Upper lobe of left lung (tissue), 4 donors: Measurements from ENCODE around the gene PDXP.

ENCODE experiments used
- POLR2A ChIP-seq, 4 donors: fragments of 450-650 bp; IDR thresholded peaks; one replicate each; pipeline ENCODE4 v1.5.1; 2016 to 2017; ENCODE audit warnings: antibody characterized with exemption in 4 of 4, mild to moderate bottlenecking in 2 of 4
- TF ChIP-seq, protein P1 (sequence below), 6 experiments: fragments of 450-650 bp in 4 of 6; fragments of 200-600 bp in 2 of 6; sonication (generic) in 2 of 6; IDR thresholded peaks; one replicate each; pipeline ENCODE4 v1.5.1; 2016 to 2019; ENCODE audit warnings: antibody characterized with exemption in 6 of 6

GRCh38 chr22:37641561-37641949 lies 17.0 kb upstream of the PDXP start:
- TF ChIP-seq POLR2A (IDR thresholded peaks at IDR 0.05): no peak
- TF ChIP-seq, protein P1, sequence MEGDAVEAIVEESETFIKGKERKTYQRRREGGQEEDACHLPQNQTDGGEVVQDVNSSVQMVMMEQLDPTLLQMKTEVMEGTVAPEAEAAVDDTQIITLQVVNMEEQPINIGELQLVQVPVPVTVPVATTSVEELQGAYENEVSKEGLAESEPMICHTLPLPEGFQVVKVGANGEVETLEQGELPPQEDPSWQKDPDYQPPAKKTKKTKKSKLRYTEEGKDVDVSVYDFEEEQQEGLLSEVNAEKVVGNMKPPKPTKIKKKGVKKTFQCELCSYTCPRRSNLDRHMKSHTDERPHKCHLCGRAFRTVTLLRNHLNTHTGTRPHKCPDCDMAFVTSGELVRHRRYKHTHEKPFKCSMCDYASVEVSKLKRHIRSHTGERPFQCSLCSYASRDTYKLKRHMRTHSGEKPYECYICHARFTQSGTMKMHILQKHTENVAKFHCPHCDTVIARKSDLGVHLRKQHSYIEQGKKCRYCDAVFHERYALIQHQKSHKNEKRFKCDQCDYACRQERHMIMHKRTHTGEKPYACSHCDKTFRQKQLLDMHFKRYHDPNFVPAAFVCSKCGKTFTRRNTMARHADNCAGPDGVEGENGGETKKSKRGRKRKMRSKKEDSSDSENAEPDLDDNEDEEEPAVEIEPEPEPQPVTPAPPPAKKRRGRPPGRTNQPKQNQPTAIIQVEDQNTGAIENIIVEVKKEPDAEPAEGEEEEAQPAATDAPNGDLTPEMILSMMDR (IDR thresholded peaks at IDR 0.05): no peak
